Type B pancreatic cell (in vitro differentiated cells): ENCODE measurements around the gene SLC9A9. TPM values are rescaled to one million over a fixed set of nuclear protein-coding genes. Genes with fewer than 3 reads are reported as not detected.

Source experiments
- DNase-seq: peaks from one replicate; pipeline ENCODE4 v3.0.0; 2021; ENCODE audit warnings: mixed read lengths; ENCODE audit not compliant: unreplicated experiment; ENCODE audit errors: extremely low spot score
- H3K27ac Mint-ChIP-seq: 2 replicates; pipeline ENCODE4 v1.8.0; 2021; ENCODE audit warnings: mild to moderate bottlenecking, mixed read lengths
- H3K27me3 Mint-ChIP-seq: 2 replicates; pipeline ENCODE4 v1.8.0; 2021; ENCODE audit warnings: mixed read lengths
- H3K36me3 Mint-ChIP-seq: 2 replicates; pipeline ENCODE4 v1.8.0; 2021; ENCODE audit warnings: mixed read lengths
- H3K4me1 Mint-ChIP-seq: one replicate; pipeline ENCODE4 v1.8.0; 2021; ENCODE audit warnings: mixed read lengths; ENCODE audit not compliant: unreplicated experiment
- H3K4me3 Mint-ChIP-seq: 2 replicates; pipeline ENCODE4 v1.8.0; 2021; ENCODE audit warnings: mild to moderate bottlenecking, mixed read lengths
- H3K9me3 Mint-ChIP-seq: 2 replicates; pipeline ENCODE4 v1.8.0; 2021; ENCODE audit warnings: mixed read lengths
- total RNA-seq: library from RNA; stranded (reverse); gene quantifications from 2 replicates; pipeline ENCODE4 v1.2.1, GENCODE V29; 2021; ENCODE audit warnings: low replicate concordance
- TF ChIP-seq, protein P1 (sequence below): fragments of 200-600 bp; sonication (generic); conservative IDR thresholded peaks from 2 replicates; pipeline ENCODE4 v1.5.0; 2021; ENCODE audit warnings: antibody characterized with exemption, mild to moderate bottlenecking

Gene SLC9A9
- total RNA-seq, 1 donor from 2014 or later: 2.7 TPM

DNA sequence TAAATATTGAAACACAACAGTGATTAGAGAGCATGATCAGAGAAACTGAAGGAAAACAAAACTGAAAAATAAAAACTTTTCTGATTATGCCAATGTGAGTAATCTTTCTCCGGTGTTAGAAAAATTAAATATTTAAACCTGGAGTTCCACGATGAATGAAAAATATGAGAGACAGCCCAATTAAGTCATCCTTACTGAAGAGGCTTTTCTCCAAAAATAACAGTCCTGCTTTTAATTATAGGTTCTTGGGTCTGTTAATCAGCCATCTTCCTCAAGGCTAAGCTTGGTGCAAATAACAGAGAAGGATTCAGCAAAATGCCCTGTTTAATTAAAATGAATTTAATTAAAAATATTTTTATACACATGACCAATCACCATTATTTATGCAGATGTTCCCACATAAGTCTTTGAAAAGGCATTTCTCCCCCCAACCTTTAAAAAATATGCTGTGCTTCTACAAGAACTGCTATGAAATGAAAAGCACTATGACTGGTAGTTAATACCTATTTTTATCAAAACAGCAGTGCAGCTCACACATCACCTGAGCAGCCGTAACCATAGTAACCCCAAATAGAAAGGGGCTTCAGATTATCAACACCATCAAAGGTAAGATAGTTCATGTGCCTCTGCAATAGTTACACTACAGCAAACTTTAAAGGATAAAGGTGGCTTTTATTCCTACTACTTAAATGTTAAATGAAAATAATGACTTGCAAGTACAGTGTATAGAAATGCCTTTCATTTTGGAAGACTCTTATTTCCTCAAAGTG is 175.7 kb downstream of the SLC9A9 start:
- no peak overlapping the region for H3K27ac Mint-ChIP-seq
- TF ChIP-seq, protein P1, sequence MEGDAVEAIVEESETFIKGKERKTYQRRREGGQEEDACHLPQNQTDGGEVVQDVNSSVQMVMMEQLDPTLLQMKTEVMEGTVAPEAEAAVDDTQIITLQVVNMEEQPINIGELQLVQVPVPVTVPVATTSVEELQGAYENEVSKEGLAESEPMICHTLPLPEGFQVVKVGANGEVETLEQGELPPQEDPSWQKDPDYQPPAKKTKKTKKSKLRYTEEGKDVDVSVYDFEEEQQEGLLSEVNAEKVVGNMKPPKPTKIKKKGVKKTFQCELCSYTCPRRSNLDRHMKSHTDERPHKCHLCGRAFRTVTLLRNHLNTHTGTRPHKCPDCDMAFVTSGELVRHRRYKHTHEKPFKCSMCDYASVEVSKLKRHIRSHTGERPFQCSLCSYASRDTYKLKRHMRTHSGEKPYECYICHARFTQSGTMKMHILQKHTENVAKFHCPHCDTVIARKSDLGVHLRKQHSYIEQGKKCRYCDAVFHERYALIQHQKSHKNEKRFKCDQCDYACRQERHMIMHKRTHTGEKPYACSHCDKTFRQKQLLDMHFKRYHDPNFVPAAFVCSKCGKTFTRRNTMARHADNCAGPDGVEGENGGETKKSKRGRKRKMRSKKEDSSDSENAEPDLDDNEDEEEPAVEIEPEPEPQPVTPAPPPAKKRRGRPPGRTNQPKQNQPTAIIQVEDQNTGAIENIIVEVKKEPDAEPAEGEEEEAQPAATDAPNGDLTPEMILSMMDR: no peak
- no peaks in the 10 kb centered on the region for H3K9me3 Mint-ChIP-seq
- peaks cover 12% of the 10 kb centered on the region for H3K4me1 Mint-ChIP-seq
- H3K36me3 Mint-ChIP-seq: no peaks in the 10 kb centered on the region
- H3K27me3 Mint-ChIP-seq: peaks cover 5% of the 10 kb centered on the region
- H3K4me3 Mint-ChIP-seq: no peak overlapping the region
- DNase-seq: no peak

DNA sequence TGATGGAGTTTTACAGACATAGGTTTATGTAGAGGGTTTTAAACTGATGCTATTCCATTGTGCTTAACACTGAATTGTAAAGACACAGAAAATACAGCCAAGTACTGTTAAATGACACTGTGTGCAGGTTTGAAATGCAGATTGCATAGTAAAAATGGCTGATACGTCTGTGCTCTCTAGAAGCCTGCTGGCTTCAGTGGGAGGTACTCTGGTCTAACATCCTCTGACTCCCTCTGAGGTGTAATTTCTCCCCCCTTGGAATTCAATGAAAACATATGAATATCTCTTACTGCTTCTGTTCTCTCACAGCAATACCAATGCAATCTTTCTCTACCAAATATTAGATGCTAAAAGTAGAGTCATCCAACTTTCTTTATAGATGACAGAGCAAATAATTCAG is 176.6 kb downstream of the SLC9A9 start:
- TF ChIP-seq, protein P1: no peak
- H3K4me3 Mint-ChIP-seq: no peak overlapping the region
- no peaks in the 10 kb centered on the region for H3K9me3 Mint-ChIP-seq
- no peaks in the 10 kb centered on the region for H3K36me3 Mint-ChIP-seq
- no peak for DNase-seq
- peaks cover 12% of the 10 kb centered on the region for H3K4me1 Mint-ChIP-seq
- peaks cover 5% of the 10 kb centered on the region for H3K27me3 Mint-ChIP-seq
- H3K27ac Mint-ChIP-seq: no peak overlapping the region

DNA sequence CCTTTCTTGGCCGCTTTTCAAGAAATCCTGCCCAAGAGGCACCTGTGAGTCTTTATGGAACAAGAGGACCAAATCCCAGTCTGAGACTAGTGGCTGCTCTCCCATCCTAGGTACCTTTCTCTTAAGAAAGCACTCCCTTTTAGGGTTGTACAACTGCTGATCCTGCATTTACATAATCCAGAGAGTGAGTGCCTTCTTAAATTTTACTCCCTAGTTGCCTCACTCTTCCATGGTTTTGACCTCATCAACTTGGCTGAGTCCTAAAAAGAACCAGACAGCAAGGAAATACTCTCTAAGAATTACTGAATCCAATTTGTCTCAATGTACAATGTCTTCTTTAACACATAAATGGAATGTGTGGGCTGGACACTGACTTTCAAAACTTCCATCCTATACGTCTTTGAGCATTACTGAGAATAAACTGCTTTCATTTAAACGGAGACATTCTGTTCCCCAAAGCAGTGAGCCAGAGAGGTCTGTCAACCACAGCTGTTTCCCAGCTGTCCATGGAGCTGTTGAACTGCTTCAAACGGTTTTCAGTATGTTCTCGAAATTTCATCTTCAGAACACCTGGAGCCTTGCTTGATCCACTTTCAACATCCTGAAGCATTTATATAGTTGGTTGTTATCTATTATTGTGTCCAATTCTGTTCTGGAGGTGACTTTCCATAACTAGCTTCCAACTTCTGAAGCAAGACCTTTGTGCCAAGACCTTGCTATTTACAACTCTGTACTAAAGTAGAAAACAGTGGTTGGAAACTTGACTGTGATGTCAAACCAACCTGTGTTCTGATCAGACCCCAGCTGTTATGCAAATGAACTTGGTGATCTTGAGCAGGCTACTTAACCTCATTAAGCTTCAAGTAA is 179.1 kb downstream of the SLC9A9 start:
- H3K9me3 Mint-ChIP-seq: peaks cover 5% of the 10 kb centered on the region
- no peak for DNase-seq
- H3K4me1 Mint-ChIP-seq: peaks cover 8% of the 10 kb centered on the region
- TF ChIP-seq, protein P1: no peak
- H3K36me3 Mint-ChIP-seq: no peaks in the 10 kb centered on the region
- peaks cover 7% of the 10 kb centered on the region for H3K27me3 Mint-ChIP-seq
- no peak overlapping the region for H3K27ac Mint-ChIP-seq
- no peak overlapping the region for H3K4me3 Mint-ChIP-seq

DNA sequence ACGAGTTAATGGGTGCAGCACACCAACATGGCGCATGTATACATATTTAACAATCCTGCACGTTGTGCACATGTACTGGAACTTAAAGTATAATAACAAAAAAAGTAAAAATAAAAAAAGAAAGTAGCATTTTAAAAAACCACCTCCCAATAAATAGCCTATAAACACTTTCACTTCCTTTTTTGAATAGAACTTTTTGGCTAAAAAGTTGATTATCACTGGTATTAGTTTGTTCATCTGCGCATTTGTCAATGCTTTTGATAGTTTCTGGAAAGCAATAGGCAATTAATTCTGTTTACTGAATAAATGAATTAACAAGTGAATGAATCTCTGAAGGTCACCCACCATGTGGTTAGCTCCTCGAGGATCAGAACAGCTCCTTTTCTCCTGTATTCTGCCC is 179.9 kb downstream of the SLC9A9 start:
- DNase-seq: no peak
- Mint-ChIP-seq H3K4me1 (peaks cover 6% of the 10 kb centered on the region), H3K4me3 (no peak overlapping the region), H3K36me3 (no peaks in the 10 kb centered on the region), H3K27ac (no peak overlapping the region), H3K9me3 (peaks cover 9% of the 10 kb centered on the region), H3K27me3 (peaks cover 7% of the 10 kb centered on the region)
- TF ChIP-seq, protein P1: no peak

DNA sequence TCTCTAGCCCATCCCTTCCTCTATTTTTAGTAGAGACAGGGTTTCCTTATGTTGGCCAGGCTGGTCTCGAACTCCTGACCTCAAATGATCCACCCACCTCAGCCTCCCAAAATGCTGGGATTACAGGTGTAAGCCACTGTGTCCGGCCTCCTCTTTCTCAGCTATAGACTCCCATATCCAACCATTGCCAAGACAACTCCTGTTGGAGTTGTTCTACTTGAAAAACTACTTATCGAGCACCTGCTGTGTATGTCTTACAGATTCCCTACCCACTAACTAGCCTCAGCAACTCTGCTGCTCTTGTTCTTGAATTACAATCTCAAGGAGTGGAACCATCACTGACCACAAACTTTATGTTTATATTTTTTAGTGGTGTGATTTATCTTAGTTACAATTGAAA is 186.6 kb downstream of the SLC9A9 start:
- H3K4me1 Mint-ChIP-seq: no peaks in the 10 kb centered on the region
- no peaks in the 10 kb centered on the region for H3K36me3 Mint-ChIP-seq
- peaks cover 16% of the 10 kb centered on the region for H3K9me3 Mint-ChIP-seq
- H3K4me3 Mint-ChIP-seq: no peak overlapping the region
- TF ChIP-seq, protein P1: no peak
- peaks cover 2% of the 10 kb centered on the region for H3K27me3 Mint-ChIP-seq
- no peak overlapping the region for H3K27ac Mint-ChIP-seq
- no peak for DNase-seq
